RKO (cell line): Measurements from ENCODE around the gene LEP.
"Not testable (repeated sequence)": the region's sequence is repeated elsewhere in the genome, so short reads cannot be mapped to it uniquely, and the experiment has no call there.

Source experiments
- DNase-seq: peaks from one replicate; pipeline ENCODE4 v3.0.0-alpha.2; 2016; ENCODE audit warnings: low spot score

Gene LEP

GRCh38 chr7:128274246-128274883, 33.3 kb downstream of the LEP start:
- DNase-seq: no peak

- no peak for DNase-seq
Measured at GRCh38 chr7:128274884-128275603, 34.0 kb downstream of the LEP start.

- no peak for DNase-seq
Measured at GRCh38 chr7:128275681-128276080, 34.6 kb downstream of the LEP start.

- no peak for DNase-seq
Measured at GRCh38 chr7:128278366-128278765, 37.3 kb downstream of the LEP start.

- DNase-seq: no peak
Measured at GRCh38 chr7:128279124-128279713, 38.1 kb downstream of the LEP start.

GRCh38 chr7:128280451-128280850, 39.4 kb downstream of the LEP start:
- DNase-seq: not testable (repeated sequence)

GRCh38 chr7:128281605-128282380, 40.7 kb downstream of the LEP start:
- DNase-seq: no peak

GRCh38 chr7:128284102-128284501, 43.0 kb downstream of the LEP start:
- DNase-seq: no peak

- DNase-seq: no peak
Measured at GRCh38 chr7:128287556-128287955, 46.5 kb downstream of the LEP start.

- DNase-seq: not testable (repeated sequence)
Measured at GRCh38 chr7:128298004-128298403, 56.9 kb downstream of the LEP start.

- no peak for DNase-seq
Measured at GRCh38 chr7:128299109-128299607, 58.1 kb downstream of the LEP start.

GRCh38 chr7:128302139-128302538, 61.1 kb downstream of the LEP start:
- DNase-seq: no peak

- DNase-seq: no peak
Measured at GRCh38 chr7:128303133-128303532, 62.1 kb downstream of the LEP start.

GRCh38 chr7:128303643-128304042, 62.6 kb downstream of the LEP start:
- DNase-seq: no peak

GRCh38 chr7:128304212-128304611, 63.1 kb downstream of the LEP start:
- peak; percentile 26 for DNase-seq

- DNase-seq: no peak
Measured at GRCh38 chr7:128307061-128307460, 66.0 kb downstream of the LEP start.
